ENCODE data around the gene PLA2G15. TPM values are rescaled to one million over a fixed set of nuclear protein-coding genes. Genes with fewer than 3 reads are reported as not detected.

The PLA2G15 gene
- total and polyA plus RNA-seq, 2 of the 13 experiments (the other 11 are each of a cell fraction or from before 2014, with no cell fraction given) = 14.4 to 23.7 TPM

GRCh38 chr16:68236137-68236825 is 8.9 kb upstream of the PLA2G15 start (continued):
- TF ChIP-seq KIAA2018 (CRISPR knock-in tag; IDR thresholded peaks at IDR 0.05; ENCODE audit: borderline replicate concordance) = no peak
- no peak for TF ChIP-seq ZNF644 (CRISPR knock-in tag; IDR thresholded peaks at IDR 0.05; ENCODE audit: low read depth)
- no peak for TF ChIP-seq ZNF256 (CRISPR knock-in tag; conservative IDR thresholded peaks at IDR 0.05)
- no peak for TF ChIP-seq CENPBD1 (CRISPR knock-in tag; IDR thresholded peaks at IDR 0.05; ENCODE audit: borderline replicate concordance, low read depth)
- TF ChIP-seq ZNF207 (IDR thresholded peaks at IDR 0.05; ENCODE audit: borderline replicate concordance) = no peak
- TF ChIP-seq ZNF598 (CRISPR knock-in tag; IDR thresholded peaks at IDR 0.05; ENCODE audit: borderline replicate concordance) = no peak
- TF ChIP-seq SIX1 (CRISPR knock-in tag; IDR thresholded peaks at IDR 0.05; ENCODE audit: borderline replicate concordance) = no peak
- TF ChIP-seq NFRKB (IDR thresholded peaks at IDR 0.05) = no peak
- no peak for TF ChIP-seq FOSL1 (CRISPR knock-in tag; IDR thresholded peaks at IDR 0.05; ENCODE audit: borderline replicate concordance)
- TF ChIP-seq KDM2A (CRISPR knock-in tag; IDR thresholded peaks at IDR 0.05; ENCODE audit: borderline replicate concordance, low read depth) = no peak; the same call in 1 of the 2 replicates
- 0 out of 2 replicates have a peak, but pooled peaks have one; percentile 0 for TF ChIP-seq ZNF891 (CRISPR knock-in tag; IDR thresholded peaks at IDR 0.05)
- TF ChIP-seq GABPB1 (CRISPR knock-in tag; IDR thresholded peaks at IDR 0.05) = peak; percentile 9; the same call in 1 of the 2 replicates
- TF ChIP-seq MED8 (CRISPR knock-in tag; IDR thresholded peaks at IDR 0.05; ENCODE audit: insufficient replicate concordance) = peak; percentile 56
- peak; percentile 88 for TF ChIP-seq SAP130 (CRISPR knock-in tag; IDR thresholded peaks at IDR 0.05; ENCODE audit: low read depth)
- no peak for TF ChIP-seq ZNF317 (CRISPR knock-in tag; IDR thresholded peaks at IDR 0.05)
- TF ChIP-seq CBX1 (IDR thresholded peaks at IDR 0.05; ENCODE audit: low read depth) = peak; percentile 45
- TF ChIP-seq ZNF143 (CRISPR knock-in tag; IDR thresholded peaks at IDR 0.05) = no peak
- TF ChIP-seq HMGA1 (CRISPR knock-in tag; conservative IDR thresholded peaks at IDR 0.05) = no peak
- TF ChIP-seq ZNF790 (CRISPR knock-in tag; IDR thresholded peaks at IDR 0.05; ENCODE audit: borderline replicate concordance) = peak; percentile 87
- no peak; the same call in 1 of the 2 replicates for TF ChIP-seq NCOA2 (CRISPR knock-in tag; IDR thresholded peaks at IDR 0.05)
- TF ChIP-seq ZFP82 (CRISPR knock-in tag; IDR thresholded peaks at IDR 0.05; ENCODE audit: borderline replicate concordance) = peak; percentile 37; the same call in 1 of the 2 replicates
- TF ChIP-seq ZNF678 (CRISPR knock-in tag; IDR thresholded peaks at IDR 0.05) = no peak
- no peak; the same call in 1 of the 2 replicates for TF ChIP-seq ZNF337 (CRISPR knock-in tag; IDR thresholded peaks at IDR 0.05; ENCODE audit: borderline replicate concordance, low read depth)
- peak; percentile 93 for TF ChIP-seq SNAI1 (CRISPR knock-in tag; IDR thresholded peaks at IDR 0.05; ENCODE audit: borderline replicate concordance)

All from HepG2 (cell line).